ENCODE results near the gene NMNAT2. TPM values are rescaled to one million over a fixed set of nuclear protein-coding genes. Genes with fewer than 3 reads are reported as not detected.

The NMNAT2 gene
- total and polyA plus RNA-seq, 10 of the 15 experiments (the other 5 are each of a cell fraction or from before 2014, with no cell fraction given): 0.02 to 2.0 (median 0.60) TPM

DNA sequence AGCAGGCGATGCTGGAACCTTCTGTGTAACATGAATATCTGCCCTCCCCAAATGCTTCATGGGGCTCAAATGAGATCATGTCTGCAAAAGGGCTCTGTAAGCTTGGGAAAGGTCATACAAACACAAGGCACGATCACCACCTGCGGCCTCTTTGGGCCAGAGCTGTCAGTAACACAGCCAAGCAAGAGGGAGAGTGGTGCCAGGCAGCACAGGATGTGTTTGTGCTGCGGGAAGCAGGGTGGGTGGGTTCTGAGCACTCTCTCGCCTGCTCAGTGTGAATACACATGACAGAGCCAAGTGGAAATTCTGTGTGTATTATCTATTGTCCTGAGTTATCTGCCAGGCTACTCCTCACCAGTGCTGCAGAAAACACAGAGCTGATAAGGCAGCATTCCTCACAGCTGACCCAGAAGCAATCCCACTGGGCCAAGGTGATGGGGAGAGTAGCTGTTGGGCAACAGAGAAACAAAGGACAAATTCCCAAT is 130.9 kb downstream of the NMNAT2 start:
- no peak overlapping the region for H3K4me3 ChIP-seq
- H3K4me2 ChIP-seq (ENCODE audit: control insufficient read depth, insufficient read depth): no peak overlapping the region
- in situ Hi-C loops (cut with MboI): loop anchor here (10.0 kb wide), 1 partner anchor 258 kb away; no protein-coding TSS in a partner anchor
- H3K79me2 ChIP-seq (ENCODE audit: control insufficient read depth, insufficient read depth, low read length): no peaks in the 10 kb centered on the region
- ChIA-PET SMC1A (ENCODE audit: uncharacterized antibody, unreplicated experiment) (interaction anchor here (0.6 to 2.5 kb wide), 6 partner anchors 9 to 100 kb away, joined by 3 to 12 read pairs (median 6); no protein-coding TSS in a partner anchor), CTCF (interaction anchor here (0.8 to 3.2 kb wide), 6 partner anchors 9 to 178 kb away, joined by 3 to 17 read pairs (median 6); no protein-coding TSS in a partner anchor), RAD21 (ENCODE audit: unreplicated experiment) (interaction anchor here (1.1 to 1.8 kb wide), 3 partner anchors 9 to 324 kb away, joined by 3 to 6 read pairs (median 4); no protein-coding TSS in a partner anchor), POLR2A (interaction anchor here (0.8 to 1.0 kb wide), 2 partner anchors 13 to 19 kb away, joined by 3 read pairs; no protein-coding TSS in a partner anchor)
- DNase-seq (ENCODE audit: low read depth, low spot score) (no peak), FAIRE-seq (no peak), ATAC-seq (peak; percentile 10; the same call in 1 of the 3 replicates)
- no peaks in the 10 kb centered on the region for H3K27me3 ChIP-seq (replicated peaks in 1 of 2; ENCODE audit: control insufficient read depth in 2 of 2, insufficient read depth in 2 of 2, low read length in 1 of 2)
- whole genome bisulfite sequencing (ENCODE audit: insufficient coverage, insufficient replicate concordance, low lambda C conversion rate, missing lambda C conversion rate): 21% methylated on average over 5 of the region's 5 CpGs
- H3K9ac ChIP-seq (ENCODE audit: control insufficient read depth, insufficient read depth, low read length): no peak overlapping the region
- no peak overlapping the region for H3K27ac ChIP-seq (ENCODE audit: control insufficient read depth, insufficient read depth)
- BruUV-seq (replicated peaks): no TSS peak
- no peaks in the 10 kb centered on the region for H3K36me3 ChIP-seq (ENCODE audit: control insufficient read depth in 2 of 2, insufficient read depth in 2 of 2, low read length in 1 of 2)
- no peaks in the 10 kb centered on the region; the same call in 1 of the 2 replicates for H3K4me1 ChIP-seq (ENCODE audit: control insufficient read depth, insufficient read depth, low read length)
- no peaks in the 10 kb centered on the region; the same call in 2 of the 3 replicates for H3K9me3 ChIP-seq (replicated peaks; ENCODE audit: control insufficient read depth, insufficient read depth, low read length)
- intact Hi-C loops (cut with micrococcal nuclease; ENCODE audit: unreplicated experiment): no loop called here
- TF ChIP-seq, protein P1, sequence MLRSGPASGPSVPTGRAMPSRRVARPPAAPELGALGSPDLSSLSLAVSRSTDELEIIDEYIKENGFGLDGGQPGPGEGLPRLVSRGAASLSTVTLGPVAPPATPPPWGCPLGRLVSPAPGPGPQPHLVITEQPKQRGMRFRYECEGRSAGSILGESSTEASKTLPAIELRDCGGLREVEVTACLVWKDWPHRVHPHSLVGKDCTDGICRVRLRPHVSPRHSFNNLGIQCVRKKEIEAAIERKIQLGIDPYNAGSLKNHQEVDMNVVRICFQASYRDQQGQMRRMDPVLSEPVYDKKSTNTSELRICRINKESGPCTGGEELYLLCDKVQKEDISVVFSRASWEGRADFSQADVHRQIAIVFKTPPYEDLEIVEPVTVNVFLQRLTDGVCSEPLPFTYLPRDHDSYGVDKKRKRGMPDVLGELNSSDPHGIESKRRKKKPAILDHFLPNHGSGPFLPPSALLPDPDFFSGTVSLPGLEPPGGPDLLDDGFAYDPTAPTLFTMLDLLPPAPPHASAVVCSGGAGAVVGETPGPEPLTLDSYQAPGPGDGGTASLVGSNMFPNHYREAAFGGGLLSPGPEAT (IDR thresholded peaks at IDR 0.05; ENCODE audit: low read depth): no peak
- no peak for TF ChIP-seq DPF2 (IDR thresholded peaks at IDR 0.05)
- no peak for TF ChIP-seq WRNIP1 (IDR thresholded peaks at IDR 0.05; ENCODE audit: borderline replicate concordance, low read depth, low read length)
- no peak for TF ChIP-seq ZNF622 (IDR thresholded peaks at IDR 0.05)
- no peak for TF ChIP-seq SRF (IDR thresholded peaks at IDR 0.05; ENCODE audit: low read depth in 2 of 2, low read length in 2 of 2)
- no peak for TF ChIP-seq ETV6 (conservative IDR thresholded peaks at IDR 0.05 in 1 of 2, IDR thresholded peaks at IDR 0.05 in 1 of 2; ENCODE audit: borderline replicate concordance in 1 of 2, low read depth in 1 of 2)
- TF ChIP-seq MTA2 (IDR thresholded peaks at IDR 0.05; ENCODE audit: low read depth): no peak
- TF ChIP-seq IKZF2 (IDR thresholded peaks at IDR 0.05): no peak
- H2AFZ ChIP-seq (ENCODE audit: control insufficient read depth, low read depth, low read length): no peak overlapping the region
- H4K20me1 ChIP-seq (ENCODE audit: control insufficient read depth, insufficient read depth): no peaks in the 10 kb centered on the region

Data from GM12878 (cell line).